ENCODE data around the gene ITGAE. TPM values are rescaled to one million over a fixed set of nuclear protein-coding genes. Genes with fewer than 3 reads are reported as not detected.
A peak's percentile ranks its signal among the peaks of the same experiment; 100 is the strongest.
"Not testable (repeated sequence)": the region's sequence is repeated elsewhere in the genome, so short reads cannot be mapped to it uniquely, and the experiment has no call there.

Gene ITGAE
- 19.8 TPM for total RNA-seq
- long read RNA-seq, transcript ITGAE-207 (4 exons, 672 nt) = major isoform, 8 of 15 reads
- long read RNA-seq, partial matches to known transcripts = 2 of 15 reads
- long read RNA-seq, other reads (novel, unspliced or antisense) = 2 of 15 reads

- peak; percentile 75 for DNase-seq (ENCODE audit: low spot score)
Observed at GRCh38 chr17:3800362-3801271, at the start of gene ITGAE. Gene ITGAE, minus strand, starts transcription at chr17:3801188. Its CDS starts 44 bp downstream, at chr17:3801144.

- DNase-seq (ENCODE audit: low spot score) = no peak
Observed at GRCh38 chr17:3848229-3848835, 47.3 kb upstream of the ITGAE start.

GRCh38 chr17:3847165-3847670 is 46.2 kb upstream of the ITGAE start:
- DNase-seq (ENCODE audit: low spot score) = no peak

GRCh38 chr17:3846437-3847164 is 45.6 kb upstream of the ITGAE start:
- no peak for DNase-seq (ENCODE audit: low spot score)

GRCh38 chr17:3845621-3846436 is 44.8 kb upstream of the ITGAE start, which contains the start of gene NCBP3:
Gene NCBP3, minus strand, starts transcription at chr17:3846246. Its CDS starts 23 bp downstream, at chr17:3846223.
- DNase-seq (ENCODE audit: low spot score) = peak; percentile 98

GRCh38 chr17:3845291-3845620 is 44.3 kb upstream of the ITGAE start:
- no peak for DNase-seq (ENCODE audit: low spot score)

- not testable (repeated sequence) for DNase-seq (ENCODE audit: low spot score)
Observed at GRCh38 chr17:3844556-3844955, 43.6 kb upstream of the ITGAE start.

- DNase-seq (ENCODE audit: low spot score) = no peak
Observed at GRCh38 chr17:3843935-3844516, 43.0 kb upstream of the ITGAE start.

- DNase-seq (ENCODE audit: low spot score) = no peak
Observed at GRCh38 chr17:3838206-3838605, 37.2 kb upstream of the ITGAE start.

GRCh38 chr17:3836551-3836950 is 35.6 kb upstream of the ITGAE start:
- DNase-seq (ENCODE audit: low spot score) = no peak

- DNase-seq (ENCODE audit: low spot score) = no peak
Observed at GRCh38 chr17:3835410-3836229, 34.6 kb upstream of the ITGAE start.

GRCh38 chr17:3834811-3835210 is 33.8 kb upstream of the ITGAE start:
- DNase-seq (ENCODE audit: low spot score) = no peak

- DNase-seq (ENCODE audit: low spot score) = no peak
Observed at GRCh38 chr17:3828852-3829232, 27.9 kb upstream of the ITGAE start.

GRCh38 chr17:3828151-3828851 is 27.3 kb upstream of the ITGAE start:
- DNase-seq (ENCODE audit: low spot score) = no peak

GRCh38 chr17:3827124-3827773 is 26.3 kb upstream of the ITGAE start:
- no peak for DNase-seq (ENCODE audit: low spot score)

- DNase-seq (ENCODE audit: low spot score) = no peak
Observed at GRCh38 chr17:3826191-3826590, 25.2 kb upstream of the ITGAE start.

- no peak for DNase-seq (ENCODE audit: low spot score)
Observed at GRCh38 chr17:3821101-3821500, 20.1 kb upstream of the ITGAE start.

GRCh38 chr17:3818786-3819185 is 17.8 kb upstream of the ITGAE start:
- no peak for DNase-seq (ENCODE audit: low spot score)
